Ovary (tissue), 3 donors: ENCODE data around the gene ZFP92.

ENCODE experiments used
- CTCF ChIP-seq, 3 donors: fragments of 450-650 bp in 2 of 3; fragments of 200-600 bp in 1 of 3; IDR thresholded peaks; one replicate each; pipeline versions ENCODE4 v1.5.1 to v1.8.0; 2016 to 2022; ENCODE audit warnings: antibody characterized with exemption in 3 of 3, mild to moderate bottlenecking in 1 of 3
- EP300 ChIP-seq: sonication (generic); formaldehyde crosslinking; IDR thresholded peaks from one replicate; pipeline ENCODE4 v1.6.1; 2017; ENCODE audit warnings: antibody characterized with exemption
- POLR2A ChIP-seq: fragments of 450-650 bp; IDR thresholded peaks from one replicate; pipeline ENCODE4 v1.6.1; 2017; ENCODE audit warnings: antibody characterized with exemption, mild to moderate bottlenecking, moderate library complexity
- donor health status: DM: no; HTN: no; CAD: no.

- TF ChIP-seq POLR2A = no peak
- no peak for TF ChIP-seq EP300
- no peak for TF ChIP-seq CTCF (IDR thresholded peaks at IDR 0.05)
Observed at GRCh38 chrX:153375571-153375970, 35.7 kb upstream of the ZFP92 start.
